ENCODE results near the gene TCEAL6. TPM values are rescaled to one million over a fixed set of nuclear protein-coding genes. Genes with fewer than 3 reads are reported as not detected.
A peak's percentile ranks its signal among the peaks of the same experiment; 100 is the strongest.
"Not testable (repeated sequence)": the region's sequence is repeated elsewhere in the genome, so short reads cannot be mapped to it uniquely, and the experiment has no call there.

The TCEAL6 gene
- total and polyA plus RNA-seq, 2 of the 13 experiments (the other 11 are each of a cell fraction or from before 2014, with no cell fraction given) = not detected

DNA sequence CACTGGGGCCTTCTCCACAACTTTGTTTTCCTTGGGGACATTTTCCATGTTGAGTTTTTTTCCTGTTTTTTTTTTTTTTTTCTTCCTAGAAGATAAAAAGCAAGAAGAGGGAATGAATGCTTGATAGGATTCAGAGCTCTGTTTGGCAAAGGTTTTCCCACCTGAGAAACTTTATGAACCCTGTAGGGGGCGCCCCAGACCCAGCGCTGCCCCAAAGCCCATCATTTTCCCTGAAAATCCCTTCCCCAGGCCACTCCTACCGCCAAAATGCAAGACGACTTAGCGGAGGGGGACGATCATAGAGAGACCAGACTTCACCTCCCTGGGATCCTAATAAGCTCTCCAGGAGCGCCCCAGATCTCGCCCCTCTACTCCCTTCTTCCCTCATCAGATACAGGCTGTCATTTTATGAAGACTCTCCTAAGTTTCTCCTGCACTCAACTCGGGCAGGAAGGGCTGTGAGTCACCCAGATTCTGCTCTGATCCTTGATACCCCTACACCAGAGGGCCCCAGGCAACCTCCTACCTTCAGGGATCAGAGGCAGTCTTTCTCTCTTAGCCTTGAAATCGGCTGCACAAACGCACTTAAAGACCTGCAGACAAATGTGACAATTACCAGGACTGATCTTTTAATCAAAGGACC is 12.1 kb upstream of the TCEAL6 start:
- no peak for DNase-seq (ENCODE audit: low spot score)
- ATAC-seq = no peak
- intact Hi-C loops (cut with micrococcal nuclease; ENCODE audit: unreplicated experiment) (no loop called here), in situ Hi-C loops (cut with HindIII; ENCODE audit: extremely low pct_ligation_motif_present, low pct_unique_long_range_greater_than_20kb) (no loop called here)
- no peaks in the 10 kb centered on the region for H3K9me3 ChIP-seq (ENCODE audit: low read length)
- ChIA-PET CTCF (ENCODE audit: low intra/inter-chr PET ratio, low total read pairs) (no interaction called here), POLR2A (no interaction called here)
- no peak overlapping the region for H3K27ac ChIP-seq (ENCODE audit: extremely low read length, insufficient read depth, low read length)
- no peaks in the 10 kb centered on the region for H4K20me1 ChIP-seq (ENCODE audit: insufficient read depth, low read length)
- no peak overlapping the region for H2AFZ ChIP-seq (ENCODE audit: low read length)
- no peak overlapping the region for H3K4me2 ChIP-seq (ENCODE audit: low read depth, low read length)
- no peaks in the 10 kb centered on the region for H3K36me3 ChIP-seq (replicated peaks in 1 of 2; ENCODE audit: control insufficient read depth in 1 of 2, insufficient read depth in 2 of 2, low read length in 2 of 2)
- H3K27me3 ChIP-seq (ENCODE audit: control insufficient read depth in 1 of 2, insufficient read depth in 2 of 2, low read length in 2 of 2) = no peaks in the 10 kb centered on the region
- H3K79me2 ChIP-seq (ENCODE audit: insufficient read depth, low read length) = no peaks in the 10 kb centered on the region
- WGBS (ENCODE audit: low lambda C conversion rate) = 0% methylated on average over 6 of the region's 11 CpGs
- TF ChIP-seq GPBP1L1 (CRISPR knock-in tag; IDR thresholded peaks at IDR 0.05) (no peak), ZSCAN9 (CRISPR knock-in tag; IDR thresholded peaks at IDR 0.05; ENCODE audit: borderline replicate concordance) (no peak), CTCF (CRISPR knock-in tag; IDR thresholded peaks at IDR 0.05) (peak; percentile 17; the same call in 1 of the 2 replicates)
- H3K4me3 ChIP-seq (replicated peaks in 1 of 3; ENCODE audit: insufficient read depth in 1 of 3, low read depth in 2 of 3, low read length in 3 of 3) = no peak overlapping the region
- H3K4me1 ChIP-seq (ENCODE audit: insufficient read depth, low read length) = no peaks in the 10 kb centered on the region
- FAIRE-seq = no peak
- no TSS peak for BruUV-seq (replicated peaks)
- H3K9ac ChIP-seq (ENCODE audit: insufficient read depth, low read depth, low read length) = no peak overlapping the region

GRCh38 chrX:102141631-102142030 is 650 bp downstream of the TCEAL6 start:
- intact Hi-C loops (cut with micrococcal nuclease; ENCODE audit: unreplicated experiment); FAIRE-seq; CTCF ChIA-PET (ENCODE audit: low intra/inter-chr PET ratio, low total read pairs); DNase-seq (ENCODE audit: low spot score); H3K27ac ChIP-seq (ENCODE audit: extremely low read length, insufficient read depth, low read length); H3K4me1 ChIP-seq (ENCODE audit: insufficient read depth, low read length); in situ Hi-C loops (cut with HindIII; ENCODE audit: extremely low pct_ligation_motif_present, low pct_unique_long_range_greater_than_20kb); H3K36me3 ChIP-seq (replicated peaks in 1 of 2; ENCODE audit: control insufficient read depth in 1 of 2, insufficient read depth in 2 of 2, low read length in 2 of 2); H4K20me1 ChIP-seq (ENCODE audit: insufficient read depth, low read length); H3K79me2 ChIP-seq (ENCODE audit: insufficient read depth, low read length); H3K9me3 ChIP-seq (ENCODE audit: low read length); BruUV-seq (replicated peaks); POLR2A ChIA-PET; H3K4me3 ChIP-seq (replicated peaks in 1 of 3; ENCODE audit: insufficient read depth in 1 of 3, low read depth in 2 of 3, low read length in 3 of 3); H2AFZ ChIP-seq (ENCODE audit: low read length); ATAC-seq; H3K27me3 ChIP-seq (ENCODE audit: control insufficient read depth in 1 of 2, insufficient read depth in 2 of 2, low read length in 2 of 2); H3K9ac ChIP-seq (ENCODE audit: insufficient read depth, low read depth, low read length); H3K4me2 ChIP-seq (ENCODE audit: low read depth, low read length): not testable (repeated sequence)
- WGBS (ENCODE audit: low lambda C conversion rate) = 30% methylated on average over 4 of the region's 19 CpGs

DNA sequence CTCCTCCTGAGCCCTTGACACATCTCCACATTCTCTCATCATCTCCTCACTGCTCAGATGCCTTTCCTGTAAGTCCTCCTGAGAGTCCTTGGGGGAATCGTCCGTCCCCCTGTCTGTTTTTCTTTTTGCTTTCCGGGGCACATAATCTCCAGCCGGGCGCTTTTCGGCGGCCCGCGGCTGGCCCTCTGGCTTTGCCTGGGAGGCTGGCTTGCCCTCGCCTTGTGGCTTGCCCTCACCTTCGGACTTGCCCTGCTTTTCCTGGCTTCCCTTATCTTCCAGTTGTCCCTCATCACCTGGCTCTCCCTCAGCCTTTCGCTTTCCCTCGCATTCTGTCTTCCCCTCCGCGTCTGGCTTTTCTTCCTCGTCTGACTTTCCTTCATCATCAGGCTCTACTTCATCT is 1.4 kb downstream of the TCEAL6 start:
- H3K9me3 ChIP-seq (ENCODE audit: low read length); DNase-seq (ENCODE audit: low spot score); intact Hi-C loops (cut with micrococcal nuclease; ENCODE audit: unreplicated experiment); POLR2A ChIA-PET; ATAC-seq; H3K27ac ChIP-seq (ENCODE audit: extremely low read length, insufficient read depth, low read length); H3K27me3 ChIP-seq (ENCODE audit: control insufficient read depth in 1 of 2, insufficient read depth in 2 of 2, low read length in 2 of 2); H2AFZ ChIP-seq (ENCODE audit: low read length); H3K4me1 ChIP-seq (ENCODE audit: insufficient read depth, low read length); H3K79me2 ChIP-seq (ENCODE audit: insufficient read depth, low read length); FAIRE-seq; in situ Hi-C loops (cut with HindIII; ENCODE audit: extremely low pct_ligation_motif_present, low pct_unique_long_range_greater_than_20kb); H4K20me1 ChIP-seq (ENCODE audit: insufficient read depth, low read length); CTCF ChIA-PET (ENCODE audit: low intra/inter-chr PET ratio, low total read pairs); H3K4me3 ChIP-seq (replicated peaks in 1 of 3; ENCODE audit: insufficient read depth in 1 of 3, low read depth in 2 of 3, low read length in 3 of 3); BruUV-seq (replicated peaks); H3K4me2 ChIP-seq (ENCODE audit: low read depth, low read length); H3K36me3 ChIP-seq (replicated peaks in 1 of 2; ENCODE audit: control insufficient read depth in 1 of 2, insufficient read depth in 2 of 2, low read length in 2 of 2); H3K9ac ChIP-seq (ENCODE audit: insufficient read depth, low read depth, low read length): not testable (repeated sequence)
- 63% methylated on average over 16 of the region's 16 CpGs for WGBS (ENCODE audit: low lambda C conversion rate)

All from HepG2 (cell line).